GM12892 (cell line): ENCODE results near the gene TNS1.

Experiments used
- DNase-seq: peaks from one replicate; pipeline ENCODE4 v3.0.0; 2011; ENCODE audit not compliant: insufficient read length
- FAIRE-seq: peaks from 2 replicates; lab custom pipeline; 2011; peaks lifted over from hg19 to GRCh38; lab: Jason Lieb, UNC
- POLR2A ChIP-seq: IDR thresholded peaks from 2 replicates; pipeline ENCODE4 v1.6.1; 2011; ENCODE audit warnings: low read depth, low read length, control low read depth
- POLR2AphosphoS5 ChIP-seq: IDR thresholded peaks from 2 replicates; pipeline ENCODE4 v1.6.1; 2011; ENCODE audit warnings: low read depth, low read length, control low read depth
- TAF1 ChIP-seq: IDR thresholded peaks from 2 replicates; pipeline ENCODE4 v1.6.1; 2011; ENCODE audit warnings: low read depth, mild to moderate bottlenecking, control low read depth, low read length, borderline replicate concordance

TNS1 gene

GRCh38 chr2:217834744-217835513, 167.9 kb downstream of the TNS1 start:
- DNase-seq: no peak
- FAIRE-seq: no peak
- TF ChIP-seq POLR2A (no peak), TAF1 (no peak), POLR2AphosphoS5 (no peak)

- TF ChIP-seq TAF1: no peak
- no peak for TF ChIP-seq POLR2AphosphoS5
- TF ChIP-seq POLR2A: no peak
- DNase-seq: no peak
- no peak for FAIRE-seq
Measured at GRCh38 chr2:217834057-217834620, 168.7 kb downstream of the TNS1 start.

- FAIRE-seq: no peak
- no peak for DNase-seq
- TF ChIP-seq TAF1 (no peak), POLR2A (no peak), POLR2AphosphoS5 (no peak)
Measured at GRCh38 chr2:217833439-217833838, 169.4 kb downstream of the TNS1 start.

GRCh38 chr2:217832987-217833386, 169.8 kb downstream of the TNS1 start:
- DNase-seq (no peak), FAIRE-seq (no peak)
- no peak for TF ChIP-seq TAF1
- TF ChIP-seq POLR2AphosphoS5: no peak
- TF ChIP-seq POLR2A: no peak

GRCh38 chr2:217832115-217832514, 170.7 kb downstream of the TNS1 start:
- TF ChIP-seq POLR2A (no peak), POLR2AphosphoS5 (no peak), TAF1 (no peak)
- no peak for FAIRE-seq
- no peak for DNase-seq

GRCh38 chr2:217831306-217831705, 171.5 kb downstream of the TNS1 start:
- FAIRE-seq: no peak
- TF ChIP-seq POLR2AphosphoS5 (no peak), TAF1 (no peak), POLR2A (no peak)
- no peak for DNase-seq

GRCh38 chr2:217830807-217831206, 172.0 kb downstream of the TNS1 start:
- no peak for DNase-seq
- TF ChIP-seq TAF1 (no peak), POLR2A (no peak), POLR2AphosphoS5 (no peak)
- FAIRE-seq: no peak

GRCh38 chr2:217830061-217830460, 172.7 kb downstream of the TNS1 start:
- TF ChIP-seq TAF1: no peak
- no peak for TF ChIP-seq POLR2AphosphoS5
- no peak for TF ChIP-seq POLR2A
- no peak for FAIRE-seq
- DNase-seq: no peak

GRCh38 chr2:217829420-217829819, 173.4 kb downstream of the TNS1 start:
- FAIRE-seq: no peak
- TF ChIP-seq POLR2A (no peak), POLR2AphosphoS5 (no peak), TAF1 (no peak)

GRCh38 chr2:217828336-217828735, 174.5 kb downstream of the TNS1 start:
- FAIRE-seq (no peak), DNase-seq (no peak)
- no peak for TF ChIP-seq POLR2A
- no peak for TF ChIP-seq POLR2AphosphoS5

More at GRCh38 chr2:217829420-217829819, 173.4 kb downstream of the TNS1 start:
- DNase-seq: no peak

GRCh38 chr2:217827430-217828201, 175.2 kb downstream of the TNS1 start:
- DNase-seq (no peak), FAIRE-seq (no peak)
- no peak for TF ChIP-seq POLR2AphosphoS5
- no peak for TF ChIP-seq TAF1
- no peak for TF ChIP-seq POLR2A

- TF ChIP-seq TAF1 (no peak), POLR2A (no peak), POLR2AphosphoS5 (no peak)
- no peak for FAIRE-seq
- DNase-seq: no peak
Measured at GRCh38 chr2:217826991-217827390, 175.8 kb downstream of the TNS1 start.
